Osteoblast (primary cell): ENCODE results near the gene NOL3. TPM values are rescaled to one million over a fixed set of nuclear protein-coding genes. Genes with fewer than 3 reads are reported as not detected.

Source experiments
- DNase-seq: peaks from one replicate; pipeline ENCODE4 v3.0.0; 2011; ENCODE audit warnings: low spot score, mixed read lengths; ENCODE audit not compliant: insufficient read length; ENCODE audit errors: missing footprints
- H2AFZ ChIP-seq: 2 replicates; pipeline ENCODE4 v1.6.0; 2011; ENCODE audit warnings: mild to moderate bottlenecking, low read length
- H3K27ac ChIP-seq: 2 replicates; pipeline ENCODE4 v1.5.1; 2011; ENCODE audit warnings: mild to moderate bottlenecking, low read depth, low read length, moderate library complexity
- H3K27me3 ChIP-seq: 2 replicates; pipeline ENCODE4 v1.6.0; 2012; ENCODE audit warnings: mild to moderate bottlenecking, control low read depth, inconsistent platforms, low read length, moderate library complexity; ENCODE audit not compliant: insufficient read depth
- H3K36me3 ChIP-seq: 2 replicates; pipeline ENCODE4 v1.5.1; 2011; ENCODE audit warnings: mild to moderate bottlenecking, low read length, control low read depth, moderate library complexity; ENCODE audit not compliant: insufficient read depth
- H3K4me1 ChIP-seq: 2 replicates; pipeline ENCODE4 v1.5.1; 2011; ENCODE audit warnings: mild to moderate bottlenecking, low read length, control low read depth, moderate library complexity; ENCODE audit not compliant: insufficient read depth
- H3K4me2 ChIP-seq: 2 replicates; pipeline ENCODE4 v1.6.0; 2011; ENCODE audit warnings: mild to moderate bottlenecking, low read length; ENCODE audit not compliant: insufficient read depth
- H3K4me3 ChIP-seq: fragments of 200-600 bp; sonication (generic); 3 replicates; pipeline ENCODE4 v1.5.1; 2012; ENCODE audit warnings: mild to moderate bottlenecking, low read length, inconsistent platforms; ENCODE audit not compliant: insufficient read depth
- H3K79me2 ChIP-seq: 2 replicates; pipeline ENCODE4 v1.6.0; 2012; ENCODE audit warnings: mild to moderate bottlenecking, low read length, control low read depth, inconsistent platforms; ENCODE audit not compliant: insufficient read depth
- H3K9me3 ChIP-seq: 2 replicates; pipeline ENCODE4 v1.5.1; 2011; ENCODE audit warnings: low read depth, low read length, control low read depth
- H4K20me1 ChIP-seq: 2 replicates; pipeline ENCODE4 v1.6.0; 2012; ENCODE audit warnings: mild to moderate bottlenecking, low read length, control low read depth; ENCODE audit not compliant: insufficient read depth
- total RNA-seq: library from RNA; depleted of rRNA; stranded (reverse); fragments of >200 nt; gene quantifications from 2 replicates; pipeline ENCODE4 v1.2.3, GENCODE V29; 2012
- TF ChIP-seq, protein P1 (sequence below): IDR thresholded peaks from 2 replicates; pipeline ENCODE4 v1.5.1; 2011; ENCODE audit warnings: mild to moderate bottlenecking, low read depth, low read length, moderate library complexity; ENCODE audit errors: extremely low read depth

NOL3 gene
- total RNA-seq, 1 donor = 10.9 TPM

DNA sequence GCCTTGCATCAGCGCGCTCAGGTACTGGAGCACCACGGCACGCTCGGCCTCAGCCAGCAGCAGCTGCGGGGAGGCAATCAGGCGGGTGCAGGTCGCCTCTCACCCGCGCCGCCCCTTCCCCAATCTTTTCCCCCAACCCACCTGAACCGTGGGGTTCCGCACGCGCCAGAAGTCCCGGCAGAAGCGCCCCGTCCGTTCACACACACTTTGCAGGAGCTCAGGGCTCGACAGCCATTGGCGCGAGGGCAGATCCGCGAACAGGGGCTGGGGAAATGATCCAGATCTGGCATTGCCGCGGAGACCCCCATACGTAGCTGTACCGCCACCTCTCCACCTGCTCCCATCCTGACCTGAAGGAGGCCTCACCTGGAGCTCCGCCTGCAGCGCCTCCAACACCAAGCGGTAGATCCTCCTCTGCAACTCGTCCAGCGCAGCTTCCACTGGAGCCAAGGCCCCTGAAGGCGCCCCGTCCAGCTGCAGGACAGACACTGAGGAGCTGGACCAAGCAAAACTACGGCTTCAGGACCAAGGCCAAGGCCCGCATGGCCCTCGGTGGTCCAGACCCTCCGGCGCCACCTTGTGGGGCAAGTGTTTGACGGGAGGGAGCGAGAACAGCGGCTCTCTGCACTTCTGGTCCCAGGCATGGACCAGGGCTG is 14.8 kb downstream of the NOL3 start:
- TF ChIP-seq, protein P1, sequence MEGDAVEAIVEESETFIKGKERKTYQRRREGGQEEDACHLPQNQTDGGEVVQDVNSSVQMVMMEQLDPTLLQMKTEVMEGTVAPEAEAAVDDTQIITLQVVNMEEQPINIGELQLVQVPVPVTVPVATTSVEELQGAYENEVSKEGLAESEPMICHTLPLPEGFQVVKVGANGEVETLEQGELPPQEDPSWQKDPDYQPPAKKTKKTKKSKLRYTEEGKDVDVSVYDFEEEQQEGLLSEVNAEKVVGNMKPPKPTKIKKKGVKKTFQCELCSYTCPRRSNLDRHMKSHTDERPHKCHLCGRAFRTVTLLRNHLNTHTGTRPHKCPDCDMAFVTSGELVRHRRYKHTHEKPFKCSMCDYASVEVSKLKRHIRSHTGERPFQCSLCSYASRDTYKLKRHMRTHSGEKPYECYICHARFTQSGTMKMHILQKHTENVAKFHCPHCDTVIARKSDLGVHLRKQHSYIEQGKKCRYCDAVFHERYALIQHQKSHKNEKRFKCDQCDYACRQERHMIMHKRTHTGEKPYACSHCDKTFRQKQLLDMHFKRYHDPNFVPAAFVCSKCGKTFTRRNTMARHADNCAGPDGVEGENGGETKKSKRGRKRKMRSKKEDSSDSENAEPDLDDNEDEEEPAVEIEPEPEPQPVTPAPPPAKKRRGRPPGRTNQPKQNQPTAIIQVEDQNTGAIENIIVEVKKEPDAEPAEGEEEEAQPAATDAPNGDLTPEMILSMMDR = peak; percentile 91
- DNase-seq = peak; percentile 98
- H3K79me2 ChIP-seq = peaks cover 11% of the 10 kb centered on the region
- H3K36me3 ChIP-seq = no peaks in the 10 kb centered on the region
- H3K9me3 ChIP-seq = no peaks in the 10 kb centered on the region
- H3K4me2 ChIP-seq = peak overlapping the region; percentile 98
- no peak overlapping the region for H2AFZ ChIP-seq
- peak overlapping the region; percentile 1 for H3K4me3 ChIP-seq
- no peak overlapping the region for H3K27ac ChIP-seq
- H3K27me3 ChIP-seq = no peaks in the 10 kb centered on the region
- peaks cover 16% of the 10 kb centered on the region for H4K20me1 ChIP-seq
- peaks cover 44% of the 10 kb centered on the region for H3K4me1 ChIP-seq

GRCh38 chr16:67185651-67186134 is 15.4 kb downstream of the NOL3 start:
- TF ChIP-seq, protein P1 = no peak

DNA sequence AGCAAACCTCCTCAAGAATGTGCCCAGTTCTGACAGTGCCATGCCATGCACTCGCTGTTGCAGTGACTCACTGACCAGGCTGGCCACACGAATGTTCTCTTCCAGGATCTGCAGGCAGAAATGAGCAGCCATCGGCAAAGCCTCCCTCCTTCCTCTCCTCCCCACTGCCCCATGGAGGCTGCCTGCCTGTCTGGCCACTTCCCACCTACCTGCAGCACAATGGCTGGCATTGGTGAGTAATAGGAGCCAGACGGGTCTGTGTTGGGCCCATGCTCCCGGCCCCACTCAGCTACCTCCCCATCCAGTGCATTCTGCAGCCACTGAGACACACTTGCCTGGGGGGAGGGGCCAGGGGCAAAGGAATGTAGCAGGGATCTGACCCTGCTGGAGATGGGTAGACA is 16.2 kb downstream of the NOL3 start:
- no peaks in the 10 kb centered on the region for H3K36me3 ChIP-seq
- peak; percentile 93 for DNase-seq
- H3K4me2 ChIP-seq = peak overlapping the region; percentile 46
- TF ChIP-seq, protein P1 = no peak
- H2AFZ ChIP-seq = no peak overlapping the region
- no peaks in the 10 kb centered on the region for H3K27me3 ChIP-seq
- no peak overlapping the region for H3K27ac ChIP-seq
- peaks cover 11% of the 10 kb centered on the region for H3K79me2 ChIP-seq
- H4K20me1 ChIP-seq = peaks cover 4% of the 10 kb centered on the region
- H3K4me1 ChIP-seq = peaks cover 47% of the 10 kb centered on the region
- peak overlapping the region; percentile 37 for H3K4me3 ChIP-seq
- no peaks in the 10 kb centered on the region for H3K9me3 ChIP-seq

More at GRCh38 chr16:67185651-67186134, 15.4 kb downstream of the NOL3 start:
- H3K9me3 ChIP-seq = no peaks in the 10 kb centered on the region
- H3K27ac ChIP-seq = no peak overlapping the region
- peak overlapping the region; percentile 98 for H3K4me2 ChIP-seq
- H3K4me3 ChIP-seq = peak overlapping the region; percentile 1
- no peaks in the 10 kb centered on the region for H3K27me3 ChIP-seq
- DNase-seq = no peak
- H3K4me1 ChIP-seq = peaks cover 47% of the 10 kb centered on the region
- H3K36me3 ChIP-seq = no peaks in the 10 kb centered on the region
- H4K20me1 ChIP-seq = peaks cover 11% of the 10 kb centered on the region
- no peak overlapping the region for H2AFZ ChIP-seq
- peaks cover 11% of the 10 kb centered on the region for H3K79me2 ChIP-seq

DNA sequence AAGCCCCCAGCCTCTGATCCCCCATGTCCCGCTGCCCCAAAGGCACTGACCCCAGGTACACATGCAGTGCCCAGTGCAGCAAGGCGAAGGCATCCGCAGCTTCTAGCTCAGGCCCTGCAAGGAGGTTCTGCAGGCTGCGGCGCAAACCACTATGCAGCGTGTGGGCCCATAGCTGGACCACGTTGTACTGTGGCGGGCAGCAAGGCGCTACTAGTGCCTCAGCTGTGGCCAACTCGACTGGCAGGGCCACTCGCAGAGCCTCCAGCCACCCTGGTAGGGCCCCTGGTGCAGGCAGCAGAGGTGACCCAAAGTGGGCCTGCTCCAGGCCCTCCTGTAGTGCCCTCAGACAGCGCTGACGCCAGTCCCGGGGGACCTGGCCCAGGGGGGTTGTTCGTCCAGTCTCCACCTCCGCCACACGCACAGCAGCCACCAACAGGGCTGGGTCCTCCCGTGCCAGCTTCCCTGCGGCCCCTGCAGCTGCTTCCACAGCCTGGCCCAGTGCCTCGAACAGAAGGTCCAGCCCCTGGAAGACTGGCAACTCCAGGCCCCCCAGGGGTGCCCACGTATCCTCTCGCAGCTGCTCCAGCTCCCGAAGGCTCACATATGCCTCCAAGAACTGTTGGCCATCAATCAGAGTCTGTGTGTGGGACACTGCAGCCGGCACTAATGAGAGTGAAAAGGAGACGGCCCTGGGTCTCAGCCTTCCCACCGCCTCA is 17.0 kb downstream of the NOL3 start:
- Histone ChIP-seq H3K27me3 (no peaks in the 10 kb centered on the region), H3K4me3 (no peak overlapping the region), H3K79me2 (peaks cover 12% of the 10 kb centered on the region), H4K20me1 (peaks cover 4% of the 10 kb centered on the region), H3K4me1 (peaks cover 44% of the 10 kb centered on the region), H3K4me2 (no peak overlapping the region), H3K9me3 (no peaks in the 10 kb centered on the region), H3K27ac (no peak overlapping the region), H3K36me3 (no peaks in the 10 kb centered on the region), H2AFZ (no peak overlapping the region)
- TF ChIP-seq, protein P1 = no peak
- no peak for DNase-seq
